ENCODE data around the gene TLE6.
"Not testable (repeated sequence)": the region's sequence is repeated elsewhere in the genome, so short reads cannot be mapped to it uniquely, and the experiment has no call there.

Gene TLE6

DNA sequence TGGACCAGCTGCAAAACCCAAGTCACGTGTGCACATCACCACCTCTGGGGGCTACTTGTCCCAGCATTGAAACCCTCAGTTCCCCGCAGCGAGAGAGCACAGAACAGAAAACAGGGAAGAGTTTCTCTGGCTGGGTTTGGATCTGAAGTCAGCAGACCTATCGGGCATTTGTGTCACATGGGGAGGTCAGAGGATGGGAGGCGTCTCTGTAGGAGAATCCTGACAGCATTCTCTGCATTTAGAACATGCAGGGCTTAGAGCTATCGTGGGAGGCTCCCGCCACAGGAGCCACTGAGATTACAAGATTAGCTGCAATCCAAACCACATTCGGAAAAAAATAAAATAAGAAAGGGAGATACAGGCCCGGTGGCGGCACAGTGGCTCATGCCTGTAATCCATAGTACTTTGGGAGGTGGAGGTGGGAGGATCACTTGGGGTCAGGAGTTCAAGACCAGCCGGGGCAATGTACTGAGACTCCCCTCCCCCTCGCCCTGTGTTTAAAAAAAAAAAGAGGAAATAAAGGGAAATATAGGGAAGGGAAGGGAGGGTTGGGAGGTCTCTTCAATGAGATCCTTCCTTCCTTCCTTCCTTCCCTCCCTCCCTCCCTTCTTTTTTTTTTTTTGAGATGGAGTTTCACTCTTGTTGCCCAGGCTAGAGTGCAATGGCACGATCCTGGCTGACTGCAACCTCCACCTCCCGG is 2.9 kb upstream of the TLE6 start:
- DNase-seq, result no peak

DNA sequence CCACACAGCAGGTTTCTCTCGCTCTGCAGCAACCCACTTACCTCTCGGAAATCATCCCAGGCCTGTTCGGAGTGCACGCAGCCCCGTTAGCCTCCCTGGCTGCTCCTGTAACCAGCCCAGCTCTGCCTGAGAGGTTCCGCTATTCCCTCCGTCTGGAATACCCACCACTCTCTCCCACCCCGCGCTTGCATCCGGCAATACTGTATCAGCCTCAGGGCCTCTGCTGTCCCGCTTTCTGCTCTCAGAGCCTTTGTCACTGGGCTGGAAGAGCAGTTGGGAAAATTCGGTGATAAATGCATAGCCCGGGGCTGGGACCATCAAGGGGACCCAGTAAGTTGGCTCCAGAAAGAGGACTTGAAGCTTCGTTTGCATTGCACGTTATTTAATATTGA is 759 bp upstream of the TLE6 start:
- DNase-seq, result no peak

DNA sequence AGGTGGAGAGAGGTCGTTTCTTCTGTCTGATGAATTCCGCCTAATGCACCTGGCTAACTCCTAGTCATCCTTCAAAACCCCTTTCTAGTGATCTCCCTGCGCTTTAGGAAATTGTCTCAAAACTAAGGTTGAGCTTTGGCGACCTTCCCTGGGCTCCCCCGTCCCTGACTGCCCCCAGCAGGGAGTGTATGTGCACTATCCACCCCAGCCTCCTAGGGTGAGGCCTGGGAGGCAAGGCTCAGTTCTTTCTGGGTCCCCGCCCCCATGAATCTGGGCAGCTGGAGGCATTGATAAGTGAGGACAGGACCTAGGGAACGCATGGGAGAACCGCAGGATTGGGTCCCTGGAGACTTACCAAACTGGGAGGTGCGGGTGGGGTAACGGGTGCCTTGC is 378 bp downstream of the TLE6 start:
- no peak for DNase-seq

- DNase-seq, result no peak
These were observed 903 bp downstream of the TLE6 start for GRCh38 chr19:2978166-2978767.

DNA sequence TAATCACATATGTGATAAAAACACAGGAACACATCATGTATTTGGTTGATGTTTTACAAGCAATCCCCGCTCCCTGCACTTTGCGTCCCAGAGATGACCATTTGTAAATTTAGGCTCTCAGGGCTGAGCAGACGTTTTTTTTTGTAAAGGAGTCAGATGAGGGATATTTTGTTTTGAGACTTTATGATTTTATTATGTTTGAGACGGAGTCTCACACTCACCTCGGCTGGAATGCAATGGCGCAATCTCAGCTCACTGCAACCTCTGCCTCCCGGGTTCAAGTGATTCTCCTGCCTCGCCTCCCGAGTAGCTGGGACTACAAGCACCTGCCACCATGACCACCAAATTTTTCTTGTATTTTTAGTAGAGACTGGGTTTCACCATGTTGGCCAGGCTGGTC is 1.4 kb downstream of the TLE6 start:
- DNase-seq, result no peak

DNA sequence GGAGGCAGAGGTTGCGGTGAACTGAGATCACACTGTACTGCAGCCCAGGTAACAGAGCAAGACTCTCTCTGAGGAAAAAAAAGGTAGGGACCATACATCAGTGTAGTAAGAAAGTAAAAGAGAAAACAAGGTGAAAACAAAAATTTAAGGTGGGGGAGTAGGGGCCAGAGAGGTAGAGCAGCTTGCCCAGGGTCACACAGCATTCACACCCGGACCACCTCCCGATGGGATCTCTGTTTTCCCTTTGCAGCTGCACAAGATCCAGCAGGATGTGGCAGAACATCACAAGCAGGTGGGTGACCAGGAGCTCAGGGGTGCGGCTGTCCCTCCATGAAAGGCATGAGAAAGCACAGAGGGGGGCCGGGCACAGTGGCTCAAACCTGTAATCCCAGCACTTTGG is 4.5 kb downstream of the TLE6 start:
- no peak for DNase-seq

DNA sequence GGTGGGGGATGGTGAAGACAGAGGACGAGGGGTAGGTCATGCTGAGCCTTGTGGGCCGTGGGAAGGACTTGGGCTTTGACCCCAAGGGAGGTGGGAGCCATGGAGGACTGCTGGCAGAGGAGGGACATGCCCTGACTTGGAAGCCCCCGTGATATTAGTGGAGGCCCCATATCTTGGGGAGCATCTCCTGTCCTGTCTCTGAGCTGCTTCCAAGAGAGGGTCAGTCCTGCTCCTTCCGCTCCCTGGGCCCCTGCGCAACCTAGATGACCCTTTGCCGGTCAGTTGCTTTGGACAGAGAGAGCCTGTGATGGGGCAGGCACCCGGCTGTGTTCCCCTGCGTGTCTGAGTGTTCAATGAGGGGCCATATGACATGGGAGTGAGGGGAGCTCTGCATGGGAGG is 5.2 kb downstream of the TLE6 start:
- DNase-seq, result no peak

DNA sequence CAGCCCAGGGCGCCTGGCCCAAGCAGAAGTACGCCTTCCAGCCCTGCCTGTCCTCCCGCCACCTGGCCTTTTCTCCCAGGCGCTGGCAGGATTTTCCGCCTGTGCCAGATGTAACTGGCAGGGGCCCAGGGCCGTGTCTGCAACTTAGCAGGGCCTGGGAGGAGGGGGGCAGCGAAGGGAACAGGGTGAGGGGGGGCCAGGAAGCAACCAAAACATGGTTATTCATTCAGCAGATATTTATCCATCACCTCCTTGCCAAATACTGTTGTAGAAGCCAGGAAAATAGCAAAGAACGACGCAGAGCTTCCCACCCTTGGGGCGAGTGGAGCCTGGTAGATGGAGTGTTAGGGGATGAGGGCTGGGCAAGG is 5.6 kb downstream of the TLE6 start:
- DNase-seq, result no peak

- DNase-seq, result no peak
These were observed 6.2 kb downstream of the TLE6 start for GRCh38 chr19:2983351-2984214.

DNA sequence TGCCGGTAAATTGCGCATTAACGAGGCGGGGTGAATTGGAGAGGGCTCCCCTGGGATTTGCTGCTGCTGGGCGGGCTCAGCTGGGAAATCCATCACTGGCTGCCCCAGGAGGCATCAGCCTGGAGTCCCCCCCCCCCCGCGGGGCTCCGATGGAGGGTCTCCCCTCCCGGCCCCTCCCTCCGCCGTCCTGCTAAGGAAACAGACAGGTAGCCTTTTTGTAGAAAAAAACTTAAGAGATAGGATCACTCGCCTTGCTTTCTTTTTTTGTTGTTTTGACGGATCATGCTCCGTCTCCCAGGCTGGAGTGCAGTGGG is 6.8 kb downstream of the TLE6 start:
- no peak for DNase-seq

- DNase-seq, result no peak
These were observed 9.7 kb downstream of the TLE6 start for GRCh38 chr19:2986951-2987524.

- no peak for DNase-seq
These were observed 10.4 kb downstream of the TLE6 start for GRCh38 chr19:2987797-2988196.

GRCh38 chr19:2988568-2988967 is 11.2 kb downstream of the TLE6 start:
- no peak for DNase-seq

GRCh38 chr19:2989236-2989946 is 12.0 kb downstream of the TLE6 start:
- DNase-seq, result no peak

DNA sequence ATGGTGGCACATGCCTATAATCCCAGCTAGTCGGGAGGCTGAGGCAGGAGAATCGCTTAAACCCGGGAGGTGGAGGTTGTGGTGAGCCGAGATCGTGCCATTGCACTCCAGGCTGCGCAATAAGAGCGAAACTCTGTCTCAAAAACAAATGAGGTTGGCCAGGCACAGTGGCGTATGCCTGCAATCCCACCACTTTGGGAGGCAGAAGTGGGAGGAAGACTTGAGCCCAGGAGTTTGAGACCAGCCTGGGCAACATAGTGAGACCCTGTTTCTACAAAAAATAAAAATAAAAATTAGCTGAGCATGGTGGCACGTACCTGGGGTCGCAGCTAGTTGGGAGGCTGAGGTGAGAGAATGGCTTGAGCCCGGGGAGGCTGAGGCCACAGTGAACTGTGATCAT is 15.0 kb downstream of the TLE6 start:
- not testable (repeated sequence) for DNase-seq

DNA sequence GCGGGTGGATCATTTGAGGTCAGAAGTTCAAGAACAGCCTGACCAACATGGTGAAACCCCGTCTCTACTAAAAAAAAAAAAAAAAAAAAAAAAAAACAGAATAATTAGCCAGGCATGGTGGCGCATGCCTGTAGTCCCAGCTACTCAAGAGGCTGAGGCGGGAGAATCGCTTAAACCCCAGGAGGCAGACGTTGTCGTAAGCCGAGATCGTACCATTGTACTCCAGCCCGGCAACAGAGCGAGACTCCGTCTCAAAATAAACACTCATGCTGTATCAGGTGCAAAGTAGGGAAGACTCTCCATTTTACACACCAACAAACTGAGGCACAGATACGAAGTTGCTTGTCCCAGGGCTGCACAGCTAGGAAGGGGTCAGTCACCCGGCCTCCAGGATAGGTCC is 15.6 kb downstream of the TLE6 start:
- DNase-seq, result no peak

DNA sequence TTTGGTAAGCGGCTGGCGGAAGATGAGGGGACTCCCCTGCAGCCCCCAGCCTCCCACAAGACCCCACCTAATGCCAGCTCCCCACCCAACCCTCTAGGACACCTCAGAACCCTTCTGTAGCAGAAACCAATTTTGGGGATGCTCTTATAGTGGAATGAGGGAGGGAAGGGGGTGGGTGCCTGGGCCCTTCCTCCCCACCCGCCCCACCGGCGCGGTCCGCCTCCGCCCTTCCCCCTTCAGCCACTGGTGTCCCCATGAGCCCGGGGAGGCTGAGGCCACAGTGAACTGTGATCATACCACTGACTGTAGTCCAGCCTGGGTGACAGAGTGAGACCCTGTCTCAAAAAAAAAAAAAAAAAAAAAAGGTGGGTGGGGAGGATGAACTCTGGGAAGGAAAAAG is 16.2 kb downstream of the TLE6 start:
- DNase-seq, result no peak

- DNase-seq, result no peak
These were observed 17.3 kb downstream of the TLE6 start for GRCh38 chr19:2994588-2995131.

- DNase-seq, result no peak
These were observed 20.4 kb downstream of the TLE6 start for GRCh38 chr19:2997720-2998119.

GRCh38 chr19:2998642-2999041 is 21.3 kb downstream of the TLE6 start:
- no peak for DNase-seq

DNA sequence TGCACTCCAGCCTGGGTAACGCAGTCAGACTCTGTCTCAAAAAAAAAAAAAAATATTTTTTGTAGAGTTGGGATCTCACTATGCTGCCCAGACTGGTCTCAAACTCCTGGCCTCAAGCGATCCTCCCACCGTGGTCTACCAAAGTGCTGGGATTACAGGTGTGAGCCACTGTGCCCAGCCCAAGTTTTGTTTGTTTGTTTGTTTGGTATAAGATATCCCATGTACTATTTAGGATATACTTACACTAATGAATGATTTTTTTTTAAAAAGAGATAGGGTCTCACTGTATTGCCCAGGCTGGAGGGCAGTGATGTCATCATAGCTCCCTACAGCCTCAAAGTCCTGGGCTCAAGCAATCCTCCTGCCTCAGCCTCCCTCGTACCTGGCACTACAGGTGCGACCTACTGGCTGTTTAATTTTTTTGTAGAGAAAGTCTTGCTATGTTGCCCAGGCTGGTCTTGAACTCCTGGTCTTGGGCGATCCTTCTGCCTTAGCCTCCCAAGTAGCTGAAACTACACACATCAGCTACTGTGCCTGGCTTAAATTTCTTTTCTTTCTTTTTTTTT is 24.0 kb downstream of the TLE6 start:
- DNase-seq, result no peak

DNA sequence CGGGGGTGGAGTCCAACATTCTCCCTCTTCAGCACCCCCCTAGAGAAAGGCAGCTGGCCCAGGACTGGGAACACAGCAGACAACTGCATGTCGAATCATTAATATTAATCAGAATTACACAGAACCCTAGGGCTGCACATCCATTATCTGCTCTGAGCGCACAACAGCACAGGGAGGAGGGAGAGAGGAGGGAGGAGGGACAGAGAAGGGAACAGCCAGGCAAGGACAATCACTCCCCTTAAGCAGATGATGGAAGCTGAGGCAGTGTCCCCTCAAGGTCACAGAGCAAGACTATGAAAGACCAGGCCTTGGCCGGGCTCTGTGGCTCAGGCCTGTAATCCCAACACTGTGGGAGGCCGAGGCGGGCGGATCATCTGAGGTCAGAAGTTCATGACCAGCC is 25.7 kb downstream of the TLE6 start:
- DNase-seq, result no peak

- DNase-seq, result no peak
These were observed 27.2 kb downstream of the TLE6 start for GRCh38 chr19:3004522-3004921.
